Stimulated activated CD4-positive, alpha-beta T cell treated with anti-CD3 and anti-CD28 coated beads, Interleukin-15, amount 100 ng/mL, for 48 hours (primary cell): ENCODE measurements around the gene SRGAP1.
A peak's percentile ranks its signal among the peaks of the same experiment; 100 is the strongest.
"Not testable (repeated sequence)": the region's sequence is repeated elsewhere in the genome, so short reads cannot be mapped to it uniquely, and the experiment has no call there.

ENCODE experiments used
- DNase-seq, 2 donors: peaks; one replicate each; pipeline ENCODE4 v3.0.0-alpha.2; 2020; ENCODE audit warnings: low read depth in 2 of 2

SRGAP1 gene

GRCh38 chr12:64170024-64170423 lies 325.5 kb downstream of the SRGAP1 start:
- DNase-seq = no peak

- no peak for DNase-seq
These were observed 326.2 kb downstream of the SRGAP1 start for GRCh38 chr12:64170730-64171129.

GRCh38 chr12:64171715-64172114 lies 327.2 kb downstream of the SRGAP1 start:
- no peak for DNase-seq

- DNase-seq = no peak
These were observed 327.9 kb downstream of the SRGAP1 start for GRCh38 chr12:64172143-64172970.

GRCh38 chr12:64173456-64173855 lies 329.0 kb downstream of the SRGAP1 start:
- no peak for DNase-seq

GRCh38 chr12:64175254-64175945 lies 330.9 kb downstream of the SRGAP1 start:
- DNase-seq = no peak

GRCh38 chr12:64177001-64177400 lies 332.5 kb downstream of the SRGAP1 start:
- no peak for DNase-seq

GRCh38 chr12:64178122-64178521 lies 333.6 kb downstream of the SRGAP1 start:
- DNase-seq = no peak

- no peak for DNase-seq
These were observed 336.5 kb downstream of the SRGAP1 start for GRCh38 chr12:64180951-64181350.

GRCh38 chr12:64181430-64182291 lies 337.2 kb downstream of the SRGAP1 start:
- DNase-seq = no peak

GRCh38 chr12:64184216-64184615 lies 339.7 kb downstream of the SRGAP1 start:
- DNase-seq = no peak

- peak in 1 of 2 donors; percentile 4 for DNase-seq
These were observed 342.3 kb downstream of the SRGAP1 start for GRCh38 chr12:64186789-64187188.

GRCh38 chr12:64187370-64187769 lies 342.9 kb downstream of the SRGAP1 start:
- no peak for DNase-seq

- DNase-seq = no peak
These were observed 343.3 kb downstream of the SRGAP1 start for GRCh38 chr12:64187794-64188193.

GRCh38 chr12:64189530-64189929 lies 345.0 kb downstream of the SRGAP1 start:
- no peak for DNase-seq

GRCh38 chr12:64190140-64190539 lies 345.6 kb downstream of the SRGAP1 start:
- no peak for DNase-seq

- DNase-seq = no peak
These were observed 348.3 kb downstream of the SRGAP1 start for GRCh38 chr12:64192644-64193444.

GRCh38 chr12:64193931-64194330 lies 349.4 kb downstream of the SRGAP1 start:
- DNase-seq = no peak

- DNase-seq = no peak
These were observed 350.0 kb downstream of the SRGAP1 start for GRCh38 chr12:64194333-64195149.

GRCh38 chr12:64195841-64196240 lies 351.3 kb downstream of the SRGAP1 start:
- not testable (repeated sequence) for DNase-seq
